Measurements from ENCODE around the gene ATP2B2.

DNA sequence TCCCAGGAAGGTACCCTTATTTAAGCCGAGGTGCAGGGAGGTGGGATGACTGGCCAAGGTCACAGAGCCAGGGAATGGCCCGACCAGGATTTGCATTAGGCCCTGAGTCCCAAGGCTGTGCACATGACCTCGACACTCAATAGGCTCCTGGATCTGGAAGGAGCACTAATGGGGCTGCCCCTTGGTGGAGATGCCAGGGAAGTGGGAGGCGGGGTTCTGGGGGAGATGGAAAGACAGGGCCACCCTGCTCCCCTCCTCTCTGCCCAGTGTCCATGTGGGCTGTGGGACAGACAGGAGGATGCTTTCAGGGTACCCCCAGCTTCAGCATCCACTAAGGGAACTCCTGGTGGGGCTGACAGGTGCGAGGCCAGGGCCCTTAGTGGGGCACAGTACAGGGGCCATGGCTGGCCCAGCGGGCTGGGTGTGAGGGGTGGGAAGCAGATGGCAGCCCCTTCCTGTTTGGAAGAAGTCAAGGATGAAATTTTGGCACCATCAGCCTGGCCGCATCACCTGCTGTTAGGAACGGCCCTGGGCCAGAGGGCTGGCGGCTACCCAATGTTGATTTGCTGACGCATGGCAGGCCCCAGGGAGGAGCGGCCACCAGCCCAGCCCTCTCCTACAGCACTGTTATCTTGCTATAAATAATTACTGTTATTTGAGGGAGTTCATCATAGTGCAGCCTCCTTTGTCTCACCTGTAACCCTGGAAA is 37.3 kb downstream of the ATP2B2 start:
- TF ChIP-seq, protein P1, sequence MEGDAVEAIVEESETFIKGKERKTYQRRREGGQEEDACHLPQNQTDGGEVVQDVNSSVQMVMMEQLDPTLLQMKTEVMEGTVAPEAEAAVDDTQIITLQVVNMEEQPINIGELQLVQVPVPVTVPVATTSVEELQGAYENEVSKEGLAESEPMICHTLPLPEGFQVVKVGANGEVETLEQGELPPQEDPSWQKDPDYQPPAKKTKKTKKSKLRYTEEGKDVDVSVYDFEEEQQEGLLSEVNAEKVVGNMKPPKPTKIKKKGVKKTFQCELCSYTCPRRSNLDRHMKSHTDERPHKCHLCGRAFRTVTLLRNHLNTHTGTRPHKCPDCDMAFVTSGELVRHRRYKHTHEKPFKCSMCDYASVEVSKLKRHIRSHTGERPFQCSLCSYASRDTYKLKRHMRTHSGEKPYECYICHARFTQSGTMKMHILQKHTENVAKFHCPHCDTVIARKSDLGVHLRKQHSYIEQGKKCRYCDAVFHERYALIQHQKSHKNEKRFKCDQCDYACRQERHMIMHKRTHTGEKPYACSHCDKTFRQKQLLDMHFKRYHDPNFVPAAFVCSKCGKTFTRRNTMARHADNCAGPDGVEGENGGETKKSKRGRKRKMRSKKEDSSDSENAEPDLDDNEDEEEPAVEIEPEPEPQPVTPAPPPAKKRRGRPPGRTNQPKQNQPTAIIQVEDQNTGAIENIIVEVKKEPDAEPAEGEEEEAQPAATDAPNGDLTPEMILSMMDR (IDR thresholded peaks at IDR 0.05): no peak
- no peak for TF ChIP-seq POLR2A (IDR thresholded peaks at IDR 0.05)

Data from uterus (tissue), 2 donors.